Mesodermal cell (in vitro differentiated cells): ENCODE data around the gene IDH2.

Experiments
- H3K27ac ChIP-seq: 2 replicates; pipeline ENCODE4 v1.7.0; 2013; ENCODE audit warnings: mild to moderate bottlenecking, low read depth, low read length, moderate library complexity; ENCODE audit not compliant: severe bottlenecking
- H3K36me3 ChIP-seq: 2 replicates; pipeline ENCODE4 v1.7.1; 2013; ENCODE audit warnings: mild to moderate bottlenecking, low read length, moderate library complexity; ENCODE audit not compliant: control insufficient read depth, insufficient read depth
- H3K4me1 ChIP-seq: one replicate; pipeline ENCODE4 v1.7.1; 2013; ENCODE audit warnings: mild to moderate bottlenecking, low read length; ENCODE audit not compliant: insufficient read depth, control insufficient read depth, poor library complexity, severe bottlenecking
- H3K4me3 ChIP-seq: 2 replicates; pipeline ENCODE4 v1.7.0; 2013; ENCODE audit warnings: low read length, control low read depth, mild to moderate bottlenecking; ENCODE audit not compliant: insufficient read depth, poor library complexity, severe bottlenecking; ENCODE audit errors: extremely low read depth
- H3K9me3 ChIP-seq: 2 replicates; pipeline ENCODE4 v1.7.1; 2013; ENCODE audit warnings: mild to moderate bottlenecking, low read length, moderate library complexity; ENCODE audit not compliant: control insufficient read depth
- WGBS, 2 experiments: methylation state at CpG; one replicate each; pipeline ENCODE4 v1.1.5; 2013; ENCODE audit warnings: missing lambda C conversion rate in 2 of 2; ENCODE audit not compliant: insufficient coverage in 2 of 2; 5-methylcytosine and 5-hydroxymethylcytosine counted together

Gene IDH2

DNA sequence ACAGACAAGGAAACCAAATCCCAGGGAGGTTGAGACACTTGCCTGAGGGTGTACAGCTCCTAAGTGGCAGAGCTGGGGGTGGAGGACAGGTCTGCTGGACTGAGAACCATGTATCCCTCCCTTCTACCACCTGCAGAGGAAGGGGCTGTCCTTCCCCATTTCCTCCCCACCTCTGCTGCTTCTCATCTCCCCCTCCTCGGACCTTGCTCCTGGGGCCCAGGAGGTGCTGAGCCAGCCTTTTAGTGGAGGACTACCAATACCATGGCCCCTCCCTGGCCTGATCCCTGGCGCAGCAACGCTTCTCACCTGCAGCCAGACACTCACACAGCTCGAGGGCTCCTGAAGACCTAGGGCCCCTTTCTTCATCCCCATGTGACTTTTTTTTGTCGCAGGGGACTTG, 50.4 kb downstream of the IDH2 start:
- H3K27ac ChIP-seq = no peak overlapping the region
- H3K4me1 ChIP-seq = peaks cover 4% of the 10 kb centered on the region
- WGBS, 2 experiments = 83 to 88% methylated on average over 5 of the region's 5 CpGs
- no peak overlapping the region for H3K4me3 ChIP-seq
- no peaks in the 10 kb centered on the region for H3K36me3 ChIP-seq
- H3K9me3 ChIP-seq = no peaks in the 10 kb centered on the region

DNA sequence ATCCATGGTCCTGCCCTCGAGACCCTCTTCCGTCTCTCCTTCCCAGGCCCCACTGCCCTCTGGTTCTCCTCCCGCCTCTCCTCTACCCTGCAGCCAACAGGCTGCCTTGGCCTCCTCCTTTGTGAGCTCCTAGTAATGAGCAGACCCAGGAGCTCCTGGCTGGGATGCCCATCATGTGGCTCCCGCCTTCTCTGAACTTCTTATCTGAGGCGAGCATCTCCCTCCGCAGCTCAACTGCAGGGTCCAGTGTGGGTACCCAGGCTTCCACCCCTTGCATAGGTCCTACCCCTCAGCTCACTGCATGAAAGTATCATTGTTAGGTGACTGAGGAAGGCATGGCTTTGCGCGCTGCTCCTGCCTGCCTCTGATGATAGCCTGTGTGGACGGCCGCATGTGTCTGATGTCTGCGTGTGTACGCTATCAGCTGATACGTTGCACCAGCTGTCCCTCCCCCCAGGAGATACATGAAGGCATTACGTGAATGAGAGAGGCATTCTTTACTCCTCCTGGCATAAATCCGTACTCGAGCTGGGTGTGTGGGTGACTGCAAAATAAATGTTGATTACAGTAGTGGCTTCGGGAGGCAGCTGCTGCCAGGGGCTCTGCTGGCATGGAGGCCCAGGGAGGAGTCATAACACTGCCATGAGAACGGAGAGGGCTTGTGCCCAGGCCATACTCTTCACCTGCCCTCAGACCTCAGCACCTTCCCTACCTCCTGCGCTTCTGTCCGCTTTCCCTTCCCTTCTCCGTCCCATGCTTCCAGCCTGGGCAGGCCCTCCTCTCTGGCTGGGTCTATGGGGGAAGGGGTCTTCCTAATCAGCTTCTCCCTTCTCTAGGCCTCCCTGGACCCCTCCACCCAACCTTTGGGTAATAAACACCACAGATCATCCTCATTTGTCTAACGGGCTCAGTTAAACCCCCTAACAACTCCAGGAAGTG, 52.3 kb downstream of the IDH2 start:
- Histone ChIP-seq H3K27ac (no peak overlapping the region), H3K36me3 (peaks cover under 1% of the 10 kb centered on the region), H3K9me3 (no peaks in the 10 kb centered on the region), H3K4me3 (no peak overlapping the region), H3K4me1 (peaks cover 3% of the 10 kb centered on the region)
- WGBS, 2 experiments = 93 to 98% methylated on average over 16 to 17 of the region's 22 CpGs

DNA sequence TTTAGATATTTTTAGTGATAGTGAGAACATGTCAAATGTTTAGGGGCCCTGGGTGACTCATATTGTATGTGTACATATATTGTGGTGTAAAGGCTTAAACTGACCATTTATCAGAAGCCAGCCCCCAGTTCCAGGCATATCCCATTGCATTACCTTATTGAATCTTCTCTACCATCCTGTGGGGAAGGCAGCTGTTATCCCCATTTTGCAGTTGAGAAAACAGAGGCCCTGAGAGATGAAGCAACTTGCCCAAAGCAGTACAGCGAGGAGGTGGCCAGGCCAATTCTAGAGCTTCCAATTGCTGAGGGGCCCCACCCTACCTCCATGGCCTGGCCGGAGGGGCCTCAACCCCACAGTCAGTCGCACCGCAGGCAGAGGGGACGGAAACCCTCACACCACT, 53.2 kb downstream of the IDH2 start:
- Histone ChIP-seq H3K9me3 (no peaks in the 10 kb centered on the region), H3K27ac (no peak overlapping the region), H3K4me1 (no peaks in the 10 kb centered on the region), H3K36me3 (peaks cover 4% of the 10 kb centered on the region), H3K4me3 (no peak overlapping the region)
- WGBS, 2 experiments = 96 to 100% methylated on average over 5 of the region's 5 CpGs

DNA sequence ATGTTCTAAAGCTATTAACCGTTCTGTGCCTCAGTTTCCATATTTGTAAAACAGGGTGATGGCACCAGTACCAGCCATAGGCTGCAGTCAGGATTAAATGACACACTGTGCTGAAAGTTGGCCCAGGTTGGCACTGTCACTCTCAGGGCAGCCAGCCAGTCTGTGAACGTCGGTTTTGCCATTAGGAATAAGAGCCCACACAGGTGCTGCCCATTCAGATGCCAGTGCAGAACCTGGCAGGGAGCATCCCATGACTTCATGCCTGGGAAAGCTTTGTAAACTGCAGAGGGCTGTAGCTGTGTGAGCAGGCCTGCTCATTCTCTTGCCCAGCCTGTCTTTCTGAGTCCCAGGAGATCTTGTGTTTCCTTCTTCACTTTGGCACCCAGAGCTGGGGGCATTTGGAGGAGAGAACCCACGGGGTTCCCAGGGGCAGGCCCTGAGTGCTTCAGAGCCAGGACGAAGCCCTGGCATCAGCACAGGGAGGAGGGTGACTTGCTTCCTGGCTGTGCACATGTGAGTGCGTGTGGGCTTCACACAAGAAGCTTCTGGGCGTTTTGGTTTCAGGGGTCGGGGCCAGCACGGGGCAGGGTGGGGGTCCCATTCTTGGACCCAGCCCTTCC, 54.2 kb downstream of the IDH2 start:
- H3K27ac ChIP-seq = no peak overlapping the region
- 95 to 96% methylated on average over 6 to 9 of the region's 9 CpGs for WGBS, 2 experiments
- H3K4me1 ChIP-seq = no peaks in the 10 kb centered on the region
- H3K4me3 ChIP-seq = no peak overlapping the region
- no peaks in the 10 kb centered on the region for H3K9me3 ChIP-seq
- H3K36me3 ChIP-seq = peaks cover 4% of the 10 kb centered on the region

DNA sequence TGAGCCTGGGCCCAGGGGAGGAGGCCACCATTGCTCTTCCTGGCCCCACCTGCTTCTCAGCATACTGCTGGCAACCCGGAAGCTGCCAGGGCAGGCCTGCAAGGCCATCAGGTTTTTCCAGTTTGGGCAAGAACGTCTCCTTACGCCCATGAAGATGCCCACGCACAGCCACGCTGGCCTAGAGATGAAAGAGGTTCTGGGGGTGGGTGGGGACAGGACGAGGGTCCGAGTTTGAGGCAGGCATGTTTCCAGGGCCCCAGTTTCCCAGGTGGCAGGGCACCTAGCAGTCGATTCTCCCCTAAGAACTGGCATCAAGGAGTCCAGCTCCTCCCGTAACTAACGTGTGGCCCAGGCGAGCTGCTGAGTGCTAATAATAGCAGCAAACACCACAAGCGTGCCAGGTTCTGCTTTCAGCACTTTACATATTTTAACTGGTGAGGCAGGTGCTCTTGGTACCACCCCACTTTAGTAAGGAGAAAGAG, 55.3 kb downstream of the IDH2 start:
- Histone ChIP-seq H3K27ac (no peak overlapping the region), H3K4me1 (no peaks in the 10 kb centered on the region), H3K9me3 (no peaks in the 10 kb centered on the region), H3K36me3 (peaks cover 11% of the 10 kb centered on the region), H3K4me3 (no peak overlapping the region)
- 96 to 98% methylated on average over 10 of the region's 12 CpGs for WGBS, 2 experiments

DNA sequence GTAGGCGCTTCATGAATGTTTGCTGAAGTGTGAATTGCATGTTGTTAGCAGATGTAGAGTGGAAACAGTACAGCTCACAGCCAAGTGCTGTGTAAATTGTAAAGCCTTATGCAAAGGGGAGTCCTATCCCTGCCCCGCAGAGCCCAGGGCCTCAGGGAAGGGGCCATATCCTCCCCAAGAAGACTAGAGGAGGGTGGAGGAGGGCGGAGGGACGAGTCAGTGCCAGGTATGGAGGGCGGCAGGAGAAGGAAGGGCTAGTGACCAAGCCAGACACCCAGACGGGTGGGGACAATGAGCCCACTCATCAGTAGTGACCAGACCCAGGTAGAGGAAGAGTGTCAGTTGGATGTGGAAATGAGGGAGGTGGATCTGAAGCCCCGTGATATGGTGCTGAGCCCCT, 56.0 kb downstream of the IDH2 start:
- Histone ChIP-seq H3K27ac (no peak overlapping the region), H3K36me3 (peaks cover 11% of the 10 kb centered on the region), H3K4me1 (no peaks in the 10 kb centered on the region), H3K9me3 (no peaks in the 10 kb centered on the region), H3K4me3 (no peak overlapping the region)
- WGBS, 2 experiments = 89 to 92% methylated on average over 6 to 7 of the region's 7 CpGs

DNA sequence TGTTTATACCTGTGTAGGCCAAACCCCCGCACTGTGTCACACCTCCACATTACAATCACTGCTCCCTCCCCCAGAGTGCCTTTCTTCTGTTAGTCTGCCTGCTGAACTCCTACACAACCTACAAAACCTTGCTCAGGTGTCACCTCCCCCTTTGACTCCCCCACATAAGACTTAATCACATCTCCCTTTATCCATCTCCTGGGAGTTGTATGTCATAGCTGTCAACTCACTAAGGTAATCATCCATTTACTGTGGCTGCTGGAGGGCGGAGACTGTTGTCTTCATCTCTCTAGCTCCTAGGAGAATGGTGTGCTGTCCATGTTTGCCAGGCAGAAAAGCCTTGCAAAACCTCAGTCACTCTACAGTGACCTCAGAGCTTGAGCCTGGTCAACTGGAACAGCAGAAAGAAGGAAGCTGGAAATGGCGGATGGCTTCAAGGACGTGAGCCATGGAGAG, 57.3 kb downstream of the IDH2 start:
- peaks cover 11% of the 10 kb centered on the region for H3K36me3 ChIP-seq
- no peak overlapping the region for H3K4me3 ChIP-seq
- peaks cover 10% of the 10 kb centered on the region for H3K4me1 ChIP-seq
- WGBS, 2 experiments = 73 to 83% methylated on average over 3 of the region's 4 CpGs
- no peak overlapping the region for H3K27ac ChIP-seq
- H3K9me3 ChIP-seq = no peaks in the 10 kb centered on the region

DNA sequence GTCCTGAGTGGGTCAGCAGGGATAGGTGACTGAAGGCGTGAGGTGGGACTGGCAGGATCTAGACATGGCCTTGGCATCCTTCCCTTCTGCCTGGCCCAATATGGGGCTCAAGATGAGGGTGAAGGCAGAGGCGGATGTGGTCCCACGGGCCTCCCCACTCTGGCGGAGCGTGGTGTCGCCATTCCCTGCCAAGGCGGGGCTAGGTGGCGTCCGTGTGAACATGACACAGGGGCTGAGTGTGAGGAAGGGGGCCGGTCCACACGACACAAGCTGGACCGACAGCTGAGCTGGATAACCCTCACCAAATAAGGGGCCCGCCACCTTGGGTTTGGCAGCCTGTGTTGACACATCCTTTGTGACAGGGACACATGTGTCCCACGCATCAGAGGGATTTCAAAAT, 58.1 kb downstream of the IDH2 start:
- peaks cover 12% of the 10 kb centered on the region for H3K4me1 ChIP-seq
- 96 to 97% methylated on average over 13 to 14 of the region's 14 CpGs for WGBS, 2 experiments
- no peak overlapping the region for H3K4me3 ChIP-seq
- peaks cover 11% of the 10 kb centered on the region for H3K36me3 ChIP-seq
- no peaks in the 10 kb centered on the region for H3K9me3 ChIP-seq
- no peak overlapping the region for H3K27ac ChIP-seq

DNA sequence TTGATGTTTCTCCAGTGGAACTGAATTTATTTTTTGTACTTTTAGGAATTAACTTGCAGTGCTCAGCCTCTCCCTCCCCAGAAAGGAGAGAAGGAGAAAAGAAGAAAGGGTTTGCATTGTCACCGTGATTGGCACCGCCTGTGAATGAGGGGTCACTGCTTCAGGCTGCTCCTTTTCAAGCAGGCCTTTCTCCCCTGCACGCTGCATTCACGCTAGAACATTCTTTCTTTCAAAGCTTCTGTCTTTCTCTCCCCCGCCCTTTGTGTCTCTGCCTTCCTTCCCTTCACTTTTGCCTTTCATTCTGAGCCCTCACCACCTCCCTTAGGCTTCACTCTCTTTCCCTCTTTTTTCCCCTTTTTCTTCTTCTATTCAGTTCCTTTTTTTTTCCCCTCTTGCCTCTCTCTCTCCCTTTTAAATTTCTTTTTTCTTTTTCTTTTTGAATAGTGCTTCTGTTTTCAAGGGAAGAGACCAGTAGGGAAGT, 58.7 kb downstream of the IDH2 start:
- Histone ChIP-seq H3K9me3 (no peaks in the 10 kb centered on the region), H3K4me1 (peaks cover 12% of the 10 kb centered on the region), H3K36me3 (peaks cover 11% of the 10 kb centered on the region), H3K4me3 (no peak overlapping the region), H3K27ac (no peak overlapping the region)
- 81 to 85% methylated on average over 3 to 5 of the region's 5 CpGs for WGBS, 2 experiments

DNA sequence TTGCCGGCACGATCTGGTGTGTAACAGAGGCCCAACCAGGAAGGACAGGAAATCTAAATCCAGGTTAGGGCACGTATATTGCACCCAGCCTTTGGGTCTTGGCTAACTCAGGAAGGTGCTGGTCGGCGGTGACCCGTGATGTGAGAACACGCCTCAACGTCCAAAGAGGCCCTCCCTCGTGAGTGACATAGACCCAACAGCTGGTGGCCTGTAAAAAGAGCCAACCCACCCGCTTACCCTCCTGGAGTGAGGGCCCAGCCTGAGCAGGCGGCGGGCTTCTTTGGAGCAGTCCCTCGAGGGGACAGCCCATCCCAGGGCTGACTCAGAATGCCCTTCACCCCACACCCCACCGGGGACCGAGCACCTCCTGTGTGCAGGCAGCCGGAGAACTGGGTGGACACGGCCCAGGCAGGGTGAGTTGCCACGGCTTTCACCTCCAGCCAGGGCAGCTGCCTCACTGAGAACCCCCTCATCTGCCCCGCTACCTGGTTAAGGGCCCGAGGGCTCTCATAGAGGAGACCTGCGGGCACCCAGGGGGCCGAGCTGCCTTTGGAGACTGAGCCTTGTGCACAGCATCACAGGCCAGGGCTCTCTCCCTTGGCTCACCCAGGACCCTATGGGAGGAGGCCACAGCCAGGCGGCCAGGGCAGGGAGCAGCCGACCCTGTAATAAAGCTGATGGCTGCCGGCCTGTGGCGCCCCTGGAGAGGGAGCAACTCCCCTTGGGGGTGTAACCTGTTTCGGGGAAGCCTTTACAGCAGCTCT, 59.3 kb downstream of the IDH2 start:
- peaks cover 11% of the 10 kb centered on the region for H3K36me3 ChIP-seq
- H3K4me1 ChIP-seq = peaks cover 15% of the 10 kb centered on the region
- H3K9me3 ChIP-seq = no peaks in the 10 kb centered on the region
- 93 to 95% methylated on average over 25 to 26 of the region's 27 CpGs for WGBS, 2 experiments
- no peak overlapping the region for H3K27ac ChIP-seq
- no peak overlapping the region for H3K4me3 ChIP-seq
